Activated CD4-positive, alpha-beta T cell treated with anti-CD3 and anti-CD28 coated beads for 1 hour (primary cell): ENCODE measurements around the gene SMARCA2.

ENCODE experiments used
- DNase-seq: peaks from one replicate; pipeline ENCODE4 v3.0.0-alpha.2; 2020

Gene SMARCA2

DNA sequence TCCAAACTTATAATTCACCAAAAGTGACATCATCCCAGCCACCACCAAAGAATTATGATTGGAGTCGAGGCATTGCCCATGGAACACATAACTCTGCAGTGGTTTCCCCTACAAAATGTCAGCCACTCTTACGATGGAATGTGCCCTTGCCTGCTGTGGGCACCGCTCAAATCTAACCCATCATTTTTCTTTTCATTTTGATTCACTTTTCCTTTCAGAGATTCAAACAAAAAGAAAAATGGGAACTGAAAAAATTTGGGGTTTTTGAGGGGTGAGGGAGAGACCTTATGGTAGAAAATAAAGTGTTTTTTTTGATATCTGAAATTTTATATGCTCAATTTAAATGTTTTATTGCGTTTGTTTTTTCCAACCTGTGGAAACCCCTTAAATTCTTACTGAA is 28.1 kb downstream of the SMARCA2 start:
- no peak for DNase-seq

DNA sequence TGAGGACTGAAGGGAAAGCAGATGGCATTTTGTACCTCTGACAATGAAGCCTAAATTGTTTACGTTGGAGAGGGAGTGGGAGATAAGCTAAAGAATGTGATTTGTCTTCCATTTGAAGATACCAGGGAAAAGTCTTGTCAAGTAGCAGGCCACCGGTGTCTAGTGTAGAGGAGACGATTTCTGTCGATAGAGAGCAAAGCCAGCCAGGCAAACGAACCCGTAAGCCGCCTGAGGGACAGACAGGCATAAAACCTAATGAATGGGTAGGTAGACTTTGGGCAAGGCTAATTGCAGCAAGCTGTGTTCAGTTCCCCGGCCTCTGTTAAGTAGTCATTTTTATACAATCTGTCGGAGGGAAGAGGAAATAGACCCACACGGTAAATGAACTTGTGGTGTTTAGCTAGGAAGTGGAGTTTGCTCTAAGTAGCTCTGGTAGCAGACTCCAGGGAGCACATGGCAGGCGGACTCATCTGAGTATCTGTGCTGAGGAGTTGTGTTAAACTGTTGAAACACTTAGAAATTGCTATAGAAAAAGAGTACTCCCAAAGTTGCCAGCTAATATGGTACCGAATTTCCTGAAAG is 28.8 kb downstream of the SMARCA2 start:
- DNase-seq: no peak

DNA sequence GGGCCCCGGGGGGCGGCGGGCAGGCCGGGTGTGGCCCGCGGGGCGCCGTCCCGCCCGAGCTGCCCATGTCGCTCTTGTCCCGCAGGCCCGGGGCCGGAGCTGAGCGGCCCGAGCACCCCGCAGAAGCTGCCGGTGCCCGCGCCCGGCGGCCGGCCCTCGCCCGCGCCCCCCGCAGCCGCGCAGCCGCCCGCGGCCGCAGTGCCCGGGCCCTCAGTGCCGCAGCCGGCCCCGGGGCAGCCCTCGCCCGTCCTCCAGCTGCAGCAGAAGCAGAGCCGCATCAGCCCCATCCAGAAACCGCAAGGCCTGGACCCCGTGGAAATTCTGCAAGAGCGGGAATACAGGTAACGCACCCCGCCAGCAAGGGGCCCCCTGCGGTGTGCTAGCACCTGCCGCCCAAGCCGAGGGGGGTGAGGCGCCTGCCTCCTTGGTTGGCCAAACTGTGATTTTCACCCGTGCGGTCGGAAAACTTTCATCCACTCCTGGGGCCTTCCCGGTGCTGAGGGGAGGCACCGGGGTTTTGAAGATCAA is 32.1 kb downstream of the SMARCA2 start:
- DNase-seq: no peak

DNA sequence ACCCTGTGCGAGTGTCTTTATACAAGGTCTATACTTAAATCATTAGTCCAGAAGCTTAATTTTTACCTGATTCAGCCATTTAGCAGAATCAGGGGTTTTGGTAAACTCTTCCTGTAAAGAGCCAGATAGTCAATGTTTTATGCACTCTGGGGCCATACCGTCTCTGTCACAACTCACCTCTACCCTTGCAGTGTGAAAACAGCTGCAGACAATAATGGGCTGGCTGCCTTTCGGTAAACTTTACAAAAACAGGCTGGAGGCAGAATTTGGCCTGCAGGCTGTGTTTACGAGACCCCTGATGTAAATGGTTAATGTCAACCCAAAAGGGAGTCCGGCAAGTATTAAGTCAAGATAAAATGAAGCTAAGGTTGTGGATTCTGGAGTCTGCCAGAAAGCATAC is 32.8 kb downstream of the SMARCA2 start:
- DNase-seq: no peak

DNA sequence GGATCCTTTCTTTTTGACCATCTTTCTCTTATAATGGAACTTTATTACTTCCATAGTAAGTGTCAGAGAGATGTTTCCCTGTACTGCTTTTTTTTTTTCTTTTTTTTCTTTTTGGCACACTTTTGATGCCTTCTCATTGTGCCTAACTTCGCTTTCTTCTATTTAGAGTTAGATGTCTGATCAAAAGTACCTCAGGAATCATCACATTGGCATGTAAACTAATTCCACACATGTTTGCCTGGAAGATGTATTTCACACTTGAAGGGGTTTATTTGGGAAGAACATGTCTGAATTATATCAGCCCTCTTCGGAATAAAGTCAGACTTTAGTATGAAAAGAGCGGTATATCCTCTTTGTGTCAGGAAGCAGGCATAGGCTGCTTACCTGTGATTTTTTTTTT is 35.1 kb downstream of the SMARCA2 start:
- no peak for DNase-seq

DNA sequence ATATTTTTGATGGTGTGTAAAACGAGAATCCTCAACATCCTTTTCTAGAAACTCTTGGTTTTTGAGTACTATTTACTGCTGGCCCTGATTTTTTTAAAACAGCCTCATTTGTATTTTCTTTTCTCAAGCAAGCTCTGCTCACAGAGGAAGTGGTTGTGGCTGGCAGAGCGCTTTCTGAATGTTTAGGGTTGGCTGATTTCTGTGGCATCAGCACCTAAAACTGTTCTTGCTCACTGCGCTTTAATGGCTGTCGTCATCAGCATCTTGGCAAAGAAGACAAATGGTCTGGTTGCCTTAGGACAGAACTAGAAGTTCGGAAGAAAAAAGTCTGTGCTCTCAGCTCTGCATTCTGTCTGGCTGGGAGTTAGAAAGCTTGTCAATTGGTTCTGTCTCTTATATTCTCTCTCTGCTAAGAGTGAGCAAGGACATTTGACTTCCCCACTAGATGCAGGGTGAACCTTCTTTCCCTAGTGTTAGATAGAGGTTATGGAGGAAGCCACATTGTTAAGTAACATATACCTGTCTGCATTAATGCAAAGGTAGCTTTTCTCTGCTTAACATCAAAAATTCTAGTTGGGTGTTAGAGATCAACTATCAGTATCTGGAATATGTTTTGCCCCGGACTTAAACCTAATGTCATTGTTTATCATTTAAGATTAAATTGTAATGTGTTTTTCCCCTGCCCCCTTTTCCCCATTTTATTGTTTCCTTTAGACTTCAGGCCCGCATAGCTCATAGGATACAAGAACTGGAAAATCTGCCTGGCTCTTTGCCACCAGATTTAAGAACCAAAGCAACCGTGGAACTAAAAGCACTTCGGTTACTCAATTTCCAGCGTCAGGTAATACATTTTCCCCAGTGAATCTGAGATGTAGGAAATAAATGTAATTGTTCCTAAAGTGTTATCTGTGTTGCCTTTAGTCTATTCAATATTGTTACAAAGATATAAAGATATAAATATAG is 39.0 kb downstream of the SMARCA2 start:
- peak; percentile 35 for DNase-seq

DNA sequence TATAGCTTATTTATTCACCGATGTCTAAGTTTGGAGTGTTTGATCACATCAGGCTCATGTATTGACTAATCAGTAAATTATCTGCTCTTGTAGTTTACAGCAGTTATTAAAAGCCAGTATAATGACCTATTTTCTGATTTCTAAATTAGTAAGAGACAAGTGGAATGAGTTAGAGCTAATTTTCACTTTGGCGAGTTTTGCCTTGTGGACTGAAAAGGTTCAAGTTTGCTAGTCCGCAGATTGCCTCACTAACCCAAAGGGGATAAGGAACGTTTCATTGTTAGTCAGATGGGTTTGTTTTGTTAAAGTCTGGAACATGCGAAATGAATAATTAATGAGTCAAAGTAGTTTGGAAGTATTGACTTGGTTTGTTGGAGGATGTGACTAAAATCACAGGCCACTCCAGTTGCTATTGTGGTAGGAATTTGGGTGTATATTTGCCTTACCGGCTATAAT is 40.1 kb downstream of the SMARCA2 start:
- DNase-seq: no peak

DNA sequence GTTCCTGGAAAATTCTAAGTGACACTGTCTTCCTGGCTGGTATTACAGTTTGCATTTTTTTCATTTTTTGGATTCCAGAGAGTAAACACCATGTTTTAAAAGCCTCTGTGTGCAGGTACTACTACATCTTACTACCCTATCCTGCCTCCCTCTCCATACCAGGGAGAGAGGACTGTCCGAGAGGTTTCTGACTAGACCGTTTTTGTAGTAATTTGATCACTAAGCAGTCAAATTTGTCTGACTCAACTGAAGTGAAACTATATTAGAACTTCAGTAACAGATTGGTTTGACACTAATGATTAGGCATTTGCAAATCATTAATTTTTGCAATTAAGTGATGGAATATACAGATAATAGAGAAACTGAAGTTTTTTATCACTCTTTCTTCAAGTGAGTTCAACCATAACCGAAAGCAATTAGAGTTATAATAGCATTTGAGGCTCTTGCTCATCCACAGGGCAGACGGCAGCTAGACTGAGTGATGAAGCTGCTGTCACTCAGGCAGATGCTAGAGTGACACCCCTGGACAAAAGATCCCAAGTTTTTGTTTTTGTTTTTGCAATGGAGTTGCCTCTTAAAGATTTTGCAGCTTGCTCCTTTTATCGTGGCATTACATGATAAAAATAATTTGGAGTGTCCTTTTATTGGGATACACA is 44.3 kb downstream of the SMARCA2 start:
- no peak for DNase-seq

DNA sequence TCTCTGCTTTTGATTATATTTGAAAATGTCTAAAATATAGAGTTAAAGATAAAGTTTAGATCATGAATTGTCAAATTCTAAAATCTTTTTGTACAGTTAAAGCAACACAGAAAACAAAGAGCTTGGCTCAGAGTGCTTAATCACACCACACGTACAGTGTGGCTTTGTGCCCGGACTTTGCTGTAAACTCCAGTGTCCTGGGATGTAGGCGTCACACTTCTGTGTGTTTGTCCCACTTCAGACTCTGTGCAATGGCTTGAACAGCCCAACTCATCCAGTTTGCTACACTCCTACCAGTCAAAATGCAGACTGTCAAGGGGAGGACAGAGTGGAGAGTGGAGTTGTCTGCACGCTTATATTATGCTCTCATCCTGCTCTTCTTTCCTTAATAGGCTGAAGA is 45.3 kb downstream of the SMARCA2 start:
- no peak for DNase-seq

DNA sequence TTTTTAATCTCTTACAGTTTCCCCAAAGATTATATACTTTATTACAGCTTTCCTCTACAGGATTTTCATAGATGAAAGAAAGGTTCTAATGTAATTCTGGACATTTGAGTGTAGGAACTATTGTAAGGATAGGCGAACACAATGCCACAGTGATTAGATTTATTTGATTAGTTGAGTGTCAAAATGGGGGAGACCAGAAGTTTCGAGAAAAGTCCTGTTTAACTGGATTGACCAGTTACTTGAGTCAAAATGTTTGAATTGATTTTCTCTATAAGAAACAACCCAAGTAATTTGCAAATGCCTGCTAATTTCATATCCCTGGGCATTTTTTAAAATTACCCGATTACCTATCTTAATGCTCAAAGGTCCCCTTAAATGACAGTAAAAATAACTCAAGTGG is 50.6 kb downstream of the SMARCA2 start:
- DNase-seq: no peak

DNA sequence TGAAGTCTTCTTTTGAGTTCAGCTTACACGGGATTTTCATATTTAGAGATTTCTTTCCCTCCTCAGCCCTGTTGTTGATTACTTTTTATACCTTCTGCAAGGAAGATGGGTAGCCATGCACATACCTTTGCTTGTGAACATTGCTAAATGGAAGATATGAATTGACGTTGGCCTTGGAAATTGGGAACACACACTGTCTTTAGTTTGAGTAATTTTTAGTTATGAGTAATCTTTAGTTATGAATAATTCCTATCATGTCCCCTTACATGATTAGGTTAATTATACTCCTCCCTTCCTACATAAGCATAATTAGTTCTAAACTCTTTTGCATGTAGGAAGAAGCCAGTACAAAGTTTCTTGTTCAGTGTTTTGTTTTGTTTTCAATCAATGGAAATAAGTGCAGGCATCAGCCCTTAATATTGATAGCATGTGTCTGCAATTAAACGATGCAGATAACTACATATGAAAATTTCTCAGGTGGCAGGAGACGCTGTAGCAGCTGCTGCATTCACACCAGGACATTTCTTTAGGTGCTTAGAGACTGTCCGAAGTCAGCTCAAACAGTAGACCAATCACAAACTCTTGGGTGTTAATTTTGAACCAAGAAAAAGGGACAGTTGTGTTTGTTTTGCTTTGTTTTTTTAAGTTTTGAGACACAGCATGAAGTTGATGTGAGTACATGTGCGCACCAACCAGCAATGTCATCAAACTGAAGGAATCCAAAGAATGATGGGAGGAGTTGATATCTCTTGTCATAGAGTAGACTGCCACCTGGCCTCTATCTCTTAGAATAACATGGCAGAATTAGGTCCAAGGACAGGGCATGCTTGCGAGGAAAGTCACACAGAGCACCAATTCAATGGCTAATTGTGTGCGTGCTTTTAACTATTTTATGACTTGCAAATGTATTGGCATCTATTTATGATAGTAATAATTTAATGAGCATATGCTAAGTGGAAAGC is 51.4 kb downstream of the SMARCA2 start:
- no peak for DNase-seq

DNA sequence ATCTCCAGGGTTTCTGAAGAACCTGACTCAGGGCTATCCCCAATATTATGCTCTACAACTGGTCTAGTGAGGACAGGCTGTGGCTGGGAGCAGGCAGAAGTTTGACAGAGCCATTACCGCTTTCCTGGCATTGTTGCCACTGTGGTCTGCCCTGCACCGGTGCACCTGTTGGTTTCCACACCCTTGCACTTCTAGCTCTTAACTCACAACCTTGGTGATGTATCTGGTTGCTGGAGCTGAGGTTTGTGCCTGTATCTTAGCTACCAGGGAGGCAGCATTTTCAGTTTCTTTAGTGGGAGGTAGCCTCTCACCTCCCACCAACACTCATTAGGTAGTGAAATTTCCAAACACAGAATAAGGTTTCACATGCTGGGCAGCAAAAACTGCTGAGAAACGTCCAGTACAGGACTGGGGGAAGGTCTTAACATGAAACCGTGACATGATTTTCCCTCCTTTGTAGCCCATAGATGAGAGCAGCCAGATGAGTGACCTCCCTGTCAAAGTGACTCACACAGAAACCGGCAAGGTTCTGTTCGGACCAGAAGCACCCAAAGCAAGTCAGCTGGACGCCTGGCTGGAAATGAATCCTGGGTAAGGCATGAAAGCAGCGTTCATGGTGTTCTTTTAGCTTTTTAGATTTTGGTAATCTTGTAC is 57.7 kb downstream of the SMARCA2 start:
- DNase-seq: no peak

DNA sequence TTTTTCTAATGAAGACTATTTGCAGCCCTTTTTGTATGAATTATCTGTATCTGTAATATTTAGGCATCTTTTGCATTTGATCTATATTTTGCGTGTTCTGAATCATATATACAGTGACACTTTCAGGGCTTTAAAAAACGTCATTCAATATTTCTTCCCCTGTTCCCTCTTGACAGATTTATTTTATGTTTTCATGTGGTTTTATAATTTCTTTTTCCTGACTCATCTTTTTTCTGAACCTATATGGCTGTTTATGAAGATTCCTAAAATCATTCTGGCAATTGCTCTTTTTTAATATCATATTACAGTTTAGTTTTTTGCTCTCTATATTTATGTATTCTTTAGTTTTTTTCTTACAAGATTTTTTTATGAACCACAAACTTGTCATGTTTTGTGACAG is 67.6 kb downstream of the SMARCA2 start:
- no peak for DNase-seq

DNA sequence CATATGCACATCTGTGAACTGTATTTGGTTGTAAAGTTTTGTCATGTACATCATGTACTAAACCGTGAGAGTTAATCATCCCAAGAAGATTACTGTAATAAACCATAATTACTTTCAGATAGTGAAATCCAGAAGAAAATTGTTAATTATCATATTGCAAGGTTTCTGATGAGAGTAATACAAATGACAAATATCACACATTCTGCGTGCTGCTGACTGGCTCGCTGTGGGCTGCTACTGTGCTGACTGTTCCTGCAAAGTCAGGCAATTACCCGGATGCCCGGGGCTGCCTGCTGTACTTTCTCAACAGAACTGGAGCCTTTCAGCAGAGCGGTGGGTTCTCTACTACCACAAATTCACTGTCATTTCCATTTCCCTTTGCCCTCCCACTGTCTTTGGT is 68.3 kb downstream of the SMARCA2 start:
- DNase-seq: no peak

DNA sequence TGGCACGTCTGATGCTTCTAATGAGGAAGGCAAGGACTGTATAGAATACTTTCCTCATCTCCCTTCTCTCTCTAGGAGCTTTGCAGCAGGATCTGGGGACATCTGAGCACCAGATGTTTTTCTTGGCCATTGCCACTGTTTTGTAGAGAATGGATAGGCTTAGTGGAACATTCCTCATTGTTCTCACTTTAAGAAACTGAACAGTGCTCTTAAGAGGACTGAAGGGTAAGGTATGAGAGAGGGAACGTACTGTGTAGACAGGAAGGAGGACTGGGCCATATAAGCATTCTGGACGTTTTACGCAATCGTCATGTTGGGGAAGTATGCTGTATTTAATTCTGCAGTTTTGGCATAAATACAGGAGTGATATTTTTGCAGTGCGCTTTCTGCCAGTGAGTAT is 70.6 kb downstream of the SMARCA2 start:
- no peak for DNase-seq

DNA sequence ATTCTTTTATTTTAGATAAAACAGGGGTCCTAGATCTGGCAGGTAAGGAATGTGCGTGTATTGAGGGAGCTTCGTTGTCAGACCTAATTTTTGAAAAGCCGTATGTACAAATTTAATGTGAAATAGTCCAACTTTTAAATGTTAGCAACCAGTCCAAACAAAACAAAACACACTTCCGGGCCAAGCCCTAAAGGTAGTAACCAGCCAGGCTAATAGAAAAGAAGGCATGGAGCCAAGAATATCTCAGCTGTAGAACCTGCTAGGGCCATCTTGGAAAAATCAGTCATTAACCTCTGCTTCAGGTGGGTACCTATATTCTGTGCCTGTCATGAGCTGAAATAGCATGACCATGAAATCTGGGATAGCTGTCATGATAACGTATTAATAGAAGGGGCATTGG is 71.0 kb downstream of the SMARCA2 start:
- no peak for DNase-seq

DNA sequence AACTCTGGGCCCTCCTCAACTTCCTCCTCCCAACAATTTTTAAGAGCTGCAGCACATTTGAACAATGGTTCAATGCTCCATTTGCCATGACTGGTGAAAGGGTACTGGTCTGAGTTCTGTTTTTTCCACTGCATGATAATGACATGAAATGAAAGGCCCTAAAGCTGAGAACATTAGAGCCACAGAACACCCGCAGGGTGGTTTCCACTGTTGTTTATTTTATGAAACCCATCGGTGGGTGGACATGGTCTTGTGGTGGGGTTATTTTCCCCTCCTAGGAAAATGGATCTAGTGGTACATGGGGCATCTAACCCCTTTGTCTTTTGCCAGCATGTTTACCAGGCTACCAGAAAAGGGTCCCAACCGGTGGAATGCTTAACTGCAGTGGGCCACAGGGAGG is 71.8 kb downstream of the SMARCA2 start:
- no peak for DNase-seq

DNA sequence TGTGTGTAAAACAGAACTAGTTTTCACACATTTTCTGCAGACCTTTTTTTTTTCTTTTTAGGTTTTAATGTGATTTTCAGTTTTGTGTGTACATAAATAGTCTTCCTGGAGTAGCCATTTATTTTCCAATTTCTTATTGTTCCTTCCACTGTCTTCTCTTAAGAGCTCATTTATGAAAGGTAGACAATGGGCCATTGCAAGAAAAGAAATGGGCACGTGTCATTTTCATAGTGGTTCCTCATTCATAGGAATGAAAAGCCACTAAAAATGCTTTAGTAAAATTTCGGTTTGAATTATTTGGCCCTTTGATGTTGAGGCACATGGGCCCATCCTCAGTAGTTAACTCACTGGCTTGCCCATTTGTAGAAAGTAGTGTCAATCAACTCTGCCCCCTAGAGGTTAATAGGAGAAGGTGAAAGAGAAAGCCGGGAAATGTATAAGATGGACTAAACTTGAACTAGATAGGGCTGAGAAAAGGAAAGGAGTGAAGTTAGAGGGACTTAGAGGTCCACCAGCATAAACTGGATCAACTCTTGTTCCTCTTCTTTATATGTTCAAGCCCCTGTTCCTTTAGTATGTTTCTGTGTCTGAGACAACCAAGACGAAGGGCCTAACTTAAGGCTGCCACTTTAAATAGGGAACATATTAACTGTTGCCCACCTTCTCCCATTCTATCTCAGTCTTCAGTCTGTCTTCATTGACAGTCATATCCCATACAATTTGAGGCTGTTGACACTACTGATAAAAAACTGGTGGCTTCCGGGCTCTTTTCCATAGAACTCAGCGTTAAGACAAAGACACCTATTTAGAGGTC is 72.6 kb downstream of the SMARCA2 start:
- no peak for DNase-seq

DNA sequence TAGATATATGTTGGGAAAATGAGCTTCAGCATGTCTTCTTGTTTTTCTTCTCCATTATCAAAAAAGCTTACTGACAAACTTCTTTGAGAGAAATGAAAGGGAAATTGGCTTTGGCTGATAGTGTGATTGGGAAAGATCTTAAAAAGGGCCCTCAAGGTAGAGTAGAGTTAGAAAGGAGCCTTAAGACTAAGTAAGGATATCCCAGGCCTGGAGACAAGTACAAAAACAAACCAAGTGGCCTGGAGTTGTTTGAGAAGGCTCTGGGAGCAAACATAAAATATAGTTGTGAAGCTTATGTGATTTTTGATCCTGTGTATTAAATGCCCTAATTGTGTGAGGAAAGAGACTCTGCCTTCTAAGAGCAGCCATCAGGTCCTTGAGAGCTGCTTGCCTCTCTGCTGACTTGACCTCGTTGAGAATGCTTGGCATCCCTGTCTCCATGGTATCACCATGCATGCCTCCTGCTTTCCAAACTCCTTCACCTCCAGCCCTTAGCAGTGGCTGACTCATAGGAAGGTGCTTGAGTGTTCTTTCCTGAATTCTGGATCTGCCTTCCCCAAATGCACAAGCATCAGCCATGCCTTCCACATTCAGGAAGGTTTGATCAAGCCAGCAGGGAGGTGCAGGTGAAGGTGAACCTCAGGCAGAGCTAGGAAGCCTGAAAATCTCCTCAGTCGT is 78.9 kb downstream of the SMARCA2 start:
- DNase-seq: no peak

DNA sequence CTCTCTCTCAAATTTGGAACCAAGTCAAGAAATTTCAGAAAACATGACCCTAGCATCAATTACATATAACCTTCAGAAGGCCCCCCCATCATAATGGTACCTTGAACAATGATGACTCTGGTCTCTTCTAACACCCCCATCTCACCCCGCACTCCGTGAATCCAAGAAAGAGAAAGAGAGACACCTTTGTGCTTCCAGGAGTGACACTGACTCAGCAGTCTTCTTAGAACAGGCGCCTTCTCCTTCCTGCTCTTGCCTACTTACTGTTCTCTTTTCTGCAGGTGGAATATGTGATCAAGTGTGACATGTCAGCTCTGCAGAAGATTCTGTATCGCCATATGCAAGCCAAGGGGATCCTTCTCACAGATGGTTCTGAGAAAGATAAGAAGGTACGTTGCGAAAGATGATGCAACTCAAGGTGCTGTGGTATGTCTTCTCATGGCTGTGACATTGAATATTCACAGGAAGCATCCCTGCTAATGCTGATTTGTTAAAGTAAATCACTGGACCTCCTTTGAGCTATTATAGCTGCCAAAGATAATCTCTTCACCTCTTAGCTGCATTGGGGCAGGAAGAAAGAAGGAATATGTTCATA is 81.3 kb downstream of the SMARCA2 start:
- DNase-seq: no peak
